Transverse colon (tissue), 4 donors: ENCODE measurements around the gene RUFY3.

Experiments used
- CTCF ChIP-seq, 5 experiments: fragments of 200-600 bp in 3 of 5; fragments of 450-650 bp in 2 of 5; sonication (generic) in 3 of 5; IDR thresholded peaks; 1 replicate in 2 of 5; 2 replicates in 3 of 5; pipeline ENCODE4 v1.5.1; 2016 to 2017; ENCODE audit warnings: antibody characterized with exemption in 5 of 5, inconsistent platforms in 3 of 5, mild to moderate bottlenecking in 2 of 5, moderate library complexity in 1 of 5
- EP300 ChIP-seq: sonication (generic); formaldehyde crosslinking; IDR thresholded peaks from one replicate; pipeline ENCODE4 v1.6.1; 2017; ENCODE audit warnings: antibody characterized with exemption, low read depth
- POLR2A ChIP-seq: fragments of 450-650 bp; IDR thresholded peaks from one replicate; pipeline ENCODE4 v1.6.1; 2016; ENCODE audit warnings: antibody characterized with exemption, mild to moderate bottlenecking, moderate library complexity
- POLR2AphosphoS5 ChIP-seq, 3 donors: sonication (generic); formaldehyde crosslinking; IDR thresholded peaks; one replicate each; pipeline ENCODE4 v1.6.1; 2016; ENCODE audit warnings: antibody characterized with exemption in 3 of 3

DNA sequence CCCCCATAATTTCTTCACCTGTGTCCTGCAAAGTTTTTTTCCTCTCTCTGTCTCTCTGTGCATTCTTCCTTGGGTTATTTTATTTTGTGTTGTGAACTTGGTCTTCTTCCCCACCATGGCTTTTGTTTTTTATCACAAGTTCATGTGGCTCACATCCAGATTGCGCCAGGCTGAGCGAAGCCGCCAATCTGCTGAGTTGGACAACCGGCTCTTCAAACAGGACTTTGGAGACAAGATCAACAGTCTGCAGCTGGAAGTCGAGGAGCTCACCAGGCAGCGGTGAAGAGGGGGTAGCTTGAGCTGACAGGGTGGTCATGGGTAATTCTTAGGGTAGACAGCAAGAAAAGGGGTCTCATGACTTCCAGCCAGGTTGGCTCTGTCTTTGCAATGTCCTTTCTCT lies 71.9 kb downstream of the RUFY3 start:
- TF ChIP-seq POLR2A = no peak
- TF ChIP-seq CTCF (IDR thresholded peaks at IDR 0.05) = no peak
- no peak for TF ChIP-seq EP300
- TF ChIP-seq POLR2AphosphoS5 (IDR thresholded peaks at IDR 0.05) = no peak
